Measurements from ENCODE around the gene HMGB1. TPM values are rescaled to one million over a fixed set of nuclear protein-coding genes. Genes with fewer than 3 reads are reported as not detected.

HMGB1 gene
- total and polyA plus RNA-seq, 2 donors (not counting 1 experiment from before 2014, with no cell fraction given), result 79.2 to 529 TPM

DNA sequence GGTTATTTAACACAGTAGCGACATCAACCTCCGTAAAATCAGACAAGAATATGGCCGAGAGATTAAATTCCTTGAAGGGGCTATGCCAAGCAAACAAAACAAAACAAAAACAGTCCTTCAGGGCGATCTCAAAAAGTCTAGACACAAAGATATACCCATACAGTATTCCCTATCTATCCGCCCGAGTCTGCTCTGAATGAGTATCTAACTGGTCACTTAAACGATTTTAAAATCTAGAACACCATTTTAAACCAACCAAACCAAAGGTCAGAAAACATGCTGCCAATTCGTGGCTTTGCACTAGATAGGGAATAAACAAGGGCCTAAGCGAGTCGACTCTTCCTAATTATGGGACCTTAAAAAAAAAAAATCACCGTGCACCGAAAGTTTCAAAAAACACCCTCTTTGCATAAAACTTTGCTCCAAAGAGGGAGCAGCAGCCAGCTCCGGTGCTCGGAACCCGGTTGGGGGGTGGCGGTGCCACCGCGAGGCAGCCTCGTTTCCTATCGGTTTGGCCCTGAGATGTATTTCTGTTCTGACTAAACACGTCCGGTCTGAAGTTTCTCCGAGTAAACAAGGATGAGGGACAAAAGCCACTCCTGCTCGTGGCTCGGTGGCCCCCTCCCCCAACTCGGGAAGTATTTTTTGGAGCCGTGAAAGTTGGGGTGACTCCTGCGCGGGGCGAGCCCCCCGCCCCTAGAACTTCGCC, 1.8 kb downstream of the HMGB1 start:
- Histone ChIP-seq H2AFZ (ENCODE audit: insufficient read depth, low read depth, low read length, poor library complexity, severe bottlenecking) (peak overlapping the region; percentile 76), H4K20me1 (ENCODE audit: control insufficient read depth, insufficient read depth, low read length, poor library complexity, severe bottlenecking) (peaks cover 10% of the 10 kb centered on the region), H3K27ac (ENCODE audit: low read length in 2 of 2) (peak overlapping the region; percentile 91), H3K4me2 (replicated peaks; ENCODE audit: low read depth, low read length, poor library complexity, severe bottlenecking) (peak overlapping the region; percentile 83), H3K36me3 (replicated peaks in 1 of 2; ENCODE audit: control extremely low read depth in 1 of 2, control insufficient read depth in 1 of 2, extremely low read depth in 1 of 2, insufficient read depth in 2 of 2, low read length in 1 of 2) (peaks cover 1 to 29% of the 10 kb centered on the region in 2 experiments), H3K79me2 (ENCODE audit: control insufficient read depth, insufficient read depth, low read length) (peaks cover 38% of the 10 kb centered on the region), H3K4me1 (ENCODE audit: control insufficient read depth in 2 of 2, insufficient read depth in 2 of 2, low read length in 2 of 2) (peaks cover 33 to 44% of the 10 kb centered on the region in 2 donors), H3K9ac (ENCODE audit: low read length) (peak overlapping the region; percentile 84), H3K27me3 (replicated peaks in 1 of 4; ENCODE audit: control extremely low read depth in 1 of 4, control insufficient read depth in 3 of 4, insufficient read depth in 4 of 4, low read length in 3 of 4) (no peaks in the 10 kb centered on the region), H3K4me3 (ENCODE audit: control extremely low read depth in 1 of 5, extremely low read depth in 1 of 5, insufficient read depth in 1 of 5, low read depth in 2 of 5, low read length in 4 of 5) (peak overlapping the region; percentile 76 to 90 (median 78)), H3K9me3 (ENCODE audit: control extremely low read depth in 1 of 3, control insufficient read depth in 2 of 3, insufficient read depth in 1 of 3, low read length in 2 of 3) (no peaks in the 10 kb centered on the region)
- 0% methylated on average over 31 of the region's 32 CpGs for WGBS (ENCODE audit: insufficient coverage)
- CTCF ChIA-PET, result interaction anchor here (0.8 to 1.0 kb wide), 3 partner anchors 57 to 332 kb away, joined by 3 read pairs; no protein-coding TSS in a partner anchor
- H3K27ac Mint-ChIP-seq, result peak overlapping the region; percentile 97
- H3K4me1 Mint-ChIP-seq, result peaks cover 44% of the 10 kb centered on the region
- no peaks in the 10 kb centered on the region for H3K9me3 Mint-ChIP-seq (ENCODE audit: insufficient read depth)
- peak overlapping the region; percentile 88 for H3K4me3 Mint-ChIP-seq
- no peaks in the 10 kb centered on the region for H3K27me3 Mint-ChIP-seq
- POLR2A ChIA-PET, result interaction anchor here (0.7 to 2.9 kb wide), 7 partner anchors 21 to 332 kb away, joined by 3 to 33 read pairs (median 4); partner anchors contain the start of genes UBE2L5 and USPL1
- TF ChIP-seq EZH2 (IDR thresholded peaks at IDR 0.05; ENCODE audit: borderline replicate concordance, insufficient read depth, low read depth, low read length, poor library complexity, severe bottlenecking), result no peak
- TF ChIP-seq, protein P1, sequence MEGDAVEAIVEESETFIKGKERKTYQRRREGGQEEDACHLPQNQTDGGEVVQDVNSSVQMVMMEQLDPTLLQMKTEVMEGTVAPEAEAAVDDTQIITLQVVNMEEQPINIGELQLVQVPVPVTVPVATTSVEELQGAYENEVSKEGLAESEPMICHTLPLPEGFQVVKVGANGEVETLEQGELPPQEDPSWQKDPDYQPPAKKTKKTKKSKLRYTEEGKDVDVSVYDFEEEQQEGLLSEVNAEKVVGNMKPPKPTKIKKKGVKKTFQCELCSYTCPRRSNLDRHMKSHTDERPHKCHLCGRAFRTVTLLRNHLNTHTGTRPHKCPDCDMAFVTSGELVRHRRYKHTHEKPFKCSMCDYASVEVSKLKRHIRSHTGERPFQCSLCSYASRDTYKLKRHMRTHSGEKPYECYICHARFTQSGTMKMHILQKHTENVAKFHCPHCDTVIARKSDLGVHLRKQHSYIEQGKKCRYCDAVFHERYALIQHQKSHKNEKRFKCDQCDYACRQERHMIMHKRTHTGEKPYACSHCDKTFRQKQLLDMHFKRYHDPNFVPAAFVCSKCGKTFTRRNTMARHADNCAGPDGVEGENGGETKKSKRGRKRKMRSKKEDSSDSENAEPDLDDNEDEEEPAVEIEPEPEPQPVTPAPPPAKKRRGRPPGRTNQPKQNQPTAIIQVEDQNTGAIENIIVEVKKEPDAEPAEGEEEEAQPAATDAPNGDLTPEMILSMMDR (IDR thresholded peaks at IDR 0.05), result no peak
- DNase-seq (peak; percentile 84), ATAC-seq (ENCODE audit: low read depth) (peak; percentile 7)
- intact Hi-C loops (cut with micrococcal nuclease), result loop anchor here (1.0 to 10.0 kb wide), 8 partner anchors 19 to 701 kb away; partner anchors contain the start of genes HSPH1, KATNAL1, UBE2L5 and UBL3
